ENCODE results near the gene PEMT.
"Not testable (repeated sequence)": the region's sequence is repeated elsewhere in the genome, so short reads cannot be mapped to it uniquely, and the experiment has no call there.

Gene PEMT

DNA sequence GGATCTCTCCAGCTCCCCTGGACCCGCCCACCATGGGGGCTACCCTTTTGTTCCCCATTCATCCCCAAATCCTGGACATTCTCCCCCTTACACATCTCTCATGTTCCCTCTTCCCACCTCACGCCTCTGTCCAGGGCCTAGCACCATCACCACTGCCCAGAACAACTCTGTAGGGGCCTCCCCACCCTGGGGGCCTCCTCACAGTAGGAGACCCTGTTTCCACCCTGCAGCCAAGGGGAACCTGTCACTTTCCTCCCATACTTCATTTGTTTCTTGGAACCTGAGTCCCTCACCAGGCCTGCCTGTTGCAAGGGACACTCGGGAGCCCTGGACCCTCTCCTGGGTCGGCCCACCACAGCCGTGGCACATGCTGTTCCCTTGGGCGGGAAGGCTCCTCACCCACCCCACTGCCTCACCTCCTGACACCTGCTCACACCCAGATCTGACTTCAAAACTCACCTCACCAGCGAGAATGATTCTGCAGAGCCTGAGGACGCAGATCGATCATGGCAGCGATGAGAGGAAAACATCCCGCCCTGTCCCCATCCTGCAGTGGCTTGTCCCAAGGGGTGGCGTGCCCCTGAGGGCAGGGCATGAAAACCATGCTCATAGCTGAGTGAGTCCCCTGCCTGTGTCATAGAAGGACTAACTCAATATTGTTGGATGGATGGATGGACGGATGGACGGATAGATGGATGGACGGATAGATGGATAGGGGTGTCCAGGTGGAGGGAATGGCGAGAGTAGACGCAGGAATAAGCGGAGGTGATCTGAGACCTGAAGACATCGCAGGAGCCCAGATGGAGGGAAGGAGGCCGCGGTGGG is 88.6 kb downstream of the PEMT start:
- no peak for DNase-seq (ENCODE audit: low read depth)

DNA sequence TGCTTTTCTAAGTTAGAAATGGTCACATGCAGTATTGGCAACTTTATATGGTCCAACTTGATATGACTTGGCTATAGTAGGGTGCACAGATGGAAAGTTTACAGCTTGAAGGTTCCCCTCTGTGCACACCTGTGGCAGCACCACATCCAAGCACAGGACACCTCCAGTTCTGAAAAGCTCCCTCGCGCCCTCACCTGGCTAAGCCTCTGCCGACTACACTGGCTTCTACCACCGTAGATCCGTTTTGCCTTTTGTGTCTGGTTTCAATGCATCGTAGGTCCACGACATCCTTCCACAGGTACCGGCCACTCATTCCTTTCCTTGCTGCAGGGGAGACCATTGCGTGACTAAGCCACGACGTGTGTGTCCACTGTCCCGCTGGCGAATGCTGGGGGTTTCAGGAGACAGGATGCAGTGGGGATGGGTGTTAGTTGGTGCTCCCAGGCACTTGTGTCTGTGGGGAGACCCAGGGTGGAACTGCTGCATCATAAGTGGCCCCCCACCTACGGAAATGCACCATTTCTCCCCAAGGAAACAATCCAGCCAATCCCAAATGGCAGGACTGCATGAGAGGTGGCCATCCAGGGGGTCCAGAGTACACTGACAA is 90.4 kb downstream of the PEMT start:
- DNase-seq (ENCODE audit: low read depth): no peak

DNA sequence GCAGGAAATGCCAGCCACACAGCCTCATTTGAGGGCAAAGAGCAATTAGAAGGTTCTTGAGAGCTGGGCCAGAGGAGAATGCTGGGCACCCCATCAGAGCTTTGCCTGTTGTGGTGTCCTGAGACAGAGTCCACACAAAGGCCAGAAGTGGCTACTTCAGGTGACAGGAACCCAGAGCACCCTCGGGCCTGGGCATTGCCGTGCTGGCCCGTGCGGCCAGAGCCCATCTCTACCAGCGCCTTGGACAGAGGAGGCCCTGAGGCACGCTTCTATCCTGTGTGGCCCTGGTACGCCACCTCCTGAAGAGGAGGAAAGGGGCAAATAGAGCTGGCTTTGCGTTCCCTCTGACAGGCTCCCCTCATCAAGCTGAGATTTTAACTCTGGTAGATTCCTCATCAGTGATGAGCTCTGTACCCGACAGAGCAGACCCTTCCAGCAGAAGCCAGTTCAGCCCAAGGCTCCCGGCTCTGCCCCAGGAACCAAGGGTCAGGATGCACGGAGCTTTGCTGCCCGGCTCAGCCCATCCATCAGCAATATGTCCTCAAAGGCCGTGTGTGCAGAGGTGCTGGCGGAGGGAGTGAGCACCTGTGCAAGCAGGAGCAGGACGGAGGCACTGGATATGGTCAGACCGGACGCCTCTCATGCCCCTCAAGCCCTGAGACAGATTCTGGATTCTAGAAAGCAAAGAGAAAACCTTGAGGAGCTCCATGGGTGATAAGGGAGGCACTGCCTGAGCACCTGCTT is 91.9 kb downstream of the PEMT start:
- no peak for DNase-seq (ENCODE audit: low read depth)

DNA sequence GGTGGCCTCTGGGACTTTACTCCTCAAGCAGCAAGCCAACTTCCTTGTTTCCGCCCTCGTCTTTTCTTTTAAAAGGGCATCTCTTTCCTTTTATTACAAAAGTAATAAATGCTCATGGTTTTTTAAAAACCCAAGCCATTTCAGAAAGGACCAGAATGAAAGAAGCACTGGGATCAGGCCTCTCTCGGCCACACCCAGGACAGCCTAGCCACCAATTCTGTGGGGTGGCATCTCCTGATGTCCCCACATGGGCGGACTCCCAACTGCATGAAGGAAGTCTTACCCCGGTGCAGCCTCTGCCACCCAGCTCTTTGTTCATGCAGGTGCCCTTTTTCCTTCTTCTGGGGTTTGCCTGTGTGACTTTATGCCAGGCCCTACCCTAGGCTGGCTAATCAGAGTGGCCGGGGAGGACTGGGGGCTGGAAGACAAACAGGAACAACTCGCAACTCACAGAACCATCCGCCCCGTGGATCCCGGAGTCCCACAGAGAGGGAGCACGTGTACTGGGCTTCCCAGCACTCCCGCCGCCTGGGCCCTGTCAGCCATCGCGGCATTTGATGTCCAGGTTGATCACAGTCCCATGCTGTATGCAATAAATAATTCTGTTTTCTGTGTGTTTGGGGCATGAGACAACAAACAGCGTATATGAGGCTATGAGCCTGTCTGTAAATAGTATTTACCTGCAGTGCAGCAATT is 92.8 kb downstream of the PEMT start:
- DNase-seq (ENCODE audit: low read depth): no peak

DNA sequence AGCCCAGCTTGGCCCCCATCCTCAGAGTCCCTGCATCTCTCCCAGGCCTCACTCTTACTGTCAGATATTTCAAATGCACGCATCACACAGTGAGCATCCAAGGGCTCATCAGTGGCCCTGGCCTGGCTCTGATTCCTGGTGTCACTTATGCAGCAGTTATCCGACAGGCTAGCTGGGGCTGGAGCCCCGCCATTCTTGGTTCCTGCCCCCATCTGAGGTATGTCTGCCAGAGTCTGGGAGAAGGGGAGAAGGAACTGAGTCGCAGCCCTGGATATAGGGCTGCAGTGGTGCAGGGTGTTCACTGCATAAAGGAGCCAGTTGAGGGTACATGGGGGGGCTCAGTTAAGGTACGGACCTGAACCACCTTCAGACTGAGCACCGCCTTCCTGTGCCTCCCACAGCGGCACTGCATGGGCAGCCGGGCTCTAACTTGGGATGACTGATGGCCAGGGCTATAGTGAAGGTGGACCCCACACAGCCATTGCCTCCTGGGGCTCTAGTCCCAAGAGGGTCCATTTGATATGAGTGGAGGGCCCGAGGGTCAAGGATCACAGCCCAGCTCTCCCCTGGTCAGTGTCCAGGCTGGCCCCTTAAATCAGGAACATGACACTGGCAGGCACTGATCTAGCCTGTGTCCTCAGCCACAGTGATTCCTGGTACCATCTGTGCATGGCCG is 93.5 kb downstream of the PEMT start:
- no peak for DNase-seq (ENCODE audit: low read depth)

DNA sequence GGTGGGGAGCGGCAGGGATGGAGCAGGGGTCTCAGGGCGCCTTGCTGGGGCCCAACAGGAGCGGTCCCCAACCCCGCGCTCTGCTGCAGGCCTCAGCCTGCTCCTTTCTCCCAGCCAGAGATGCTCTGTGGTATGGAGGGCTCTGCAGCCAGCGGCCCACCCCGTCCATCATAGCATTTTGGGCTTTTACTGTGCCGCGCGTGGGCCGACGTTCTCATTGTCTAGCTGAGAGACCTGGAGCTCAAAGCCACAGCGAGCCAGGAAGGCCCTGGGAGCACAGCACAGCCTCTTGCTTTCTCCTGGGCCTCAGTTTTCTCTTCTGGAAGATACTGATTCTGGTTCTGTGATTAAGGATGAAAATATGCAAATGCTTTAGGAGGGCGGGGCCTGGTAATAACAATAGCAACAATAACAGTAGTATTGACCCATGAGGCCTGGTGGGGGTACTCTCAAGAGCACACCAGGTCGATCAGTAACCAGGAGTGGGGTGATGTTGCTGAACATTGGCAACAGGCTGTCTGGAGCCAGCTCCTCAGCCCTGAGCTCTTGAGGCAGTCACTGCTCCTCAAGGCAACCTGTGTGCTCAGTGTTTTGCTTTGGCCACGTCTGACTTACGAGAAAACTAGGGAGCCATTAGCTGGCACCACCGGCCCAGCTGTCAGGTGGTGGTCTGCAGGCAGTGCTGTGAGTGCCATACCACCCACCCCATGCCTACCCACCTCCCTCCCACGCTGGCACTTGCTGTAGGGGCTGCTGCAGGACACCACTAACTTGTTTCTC is 94.3 kb downstream of the PEMT start:
- no peak for DNase-seq (ENCODE audit: low read depth)

DNA sequence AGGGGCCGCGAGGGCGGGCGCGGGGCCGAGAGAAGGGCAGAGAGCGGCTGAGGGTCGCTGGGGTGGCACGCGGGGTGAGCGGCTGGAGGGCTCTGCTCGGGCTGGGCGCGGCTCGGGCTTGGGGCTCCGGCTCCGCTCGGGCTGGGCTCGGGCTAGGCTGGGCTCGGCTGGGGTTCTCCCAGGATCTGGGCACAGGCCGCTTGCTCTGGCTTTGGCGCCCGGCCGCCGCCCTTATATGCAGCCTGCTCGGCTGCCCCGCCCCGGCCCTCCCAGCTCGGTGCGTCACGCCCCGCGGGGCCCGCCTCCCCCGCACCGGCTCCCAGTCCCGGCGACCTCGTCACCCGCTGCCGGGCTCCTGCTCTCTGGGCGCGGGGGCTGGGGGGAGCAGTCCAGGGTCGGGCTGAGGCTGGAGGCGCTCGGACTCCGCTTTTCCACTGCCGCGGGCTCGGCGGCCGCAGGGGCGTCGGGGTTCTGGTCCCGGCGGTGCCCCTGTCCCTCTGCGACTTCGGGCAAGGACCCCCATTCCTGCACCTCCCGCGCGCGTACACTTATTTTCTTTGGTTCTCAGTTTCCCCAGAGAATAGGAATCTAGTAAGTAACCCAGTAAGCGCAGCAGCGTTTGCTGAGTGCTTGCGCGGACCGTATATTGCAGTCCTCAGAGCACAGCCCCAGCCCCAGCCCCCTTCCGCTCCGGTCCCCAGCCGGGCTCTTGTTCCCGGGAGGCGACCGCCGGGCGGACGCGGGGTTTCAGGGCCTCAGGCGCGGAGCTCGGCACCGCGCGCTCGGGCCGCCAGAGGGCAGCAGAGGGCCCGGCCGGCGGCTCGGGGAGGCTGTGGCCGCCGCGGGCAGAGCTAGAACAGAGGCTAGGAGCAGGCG is 95.1 kb downstream of the PEMT start, which contains the start of gene RASD1:
Gene RASD1, minus strand, starts transcription at position 207 of the 876 bp plus-strand sequence. CDS start 214 bp downstream, outside the sequence.
- peak; percentile 60 for DNase-seq (ENCODE audit: low read depth)

DNA sequence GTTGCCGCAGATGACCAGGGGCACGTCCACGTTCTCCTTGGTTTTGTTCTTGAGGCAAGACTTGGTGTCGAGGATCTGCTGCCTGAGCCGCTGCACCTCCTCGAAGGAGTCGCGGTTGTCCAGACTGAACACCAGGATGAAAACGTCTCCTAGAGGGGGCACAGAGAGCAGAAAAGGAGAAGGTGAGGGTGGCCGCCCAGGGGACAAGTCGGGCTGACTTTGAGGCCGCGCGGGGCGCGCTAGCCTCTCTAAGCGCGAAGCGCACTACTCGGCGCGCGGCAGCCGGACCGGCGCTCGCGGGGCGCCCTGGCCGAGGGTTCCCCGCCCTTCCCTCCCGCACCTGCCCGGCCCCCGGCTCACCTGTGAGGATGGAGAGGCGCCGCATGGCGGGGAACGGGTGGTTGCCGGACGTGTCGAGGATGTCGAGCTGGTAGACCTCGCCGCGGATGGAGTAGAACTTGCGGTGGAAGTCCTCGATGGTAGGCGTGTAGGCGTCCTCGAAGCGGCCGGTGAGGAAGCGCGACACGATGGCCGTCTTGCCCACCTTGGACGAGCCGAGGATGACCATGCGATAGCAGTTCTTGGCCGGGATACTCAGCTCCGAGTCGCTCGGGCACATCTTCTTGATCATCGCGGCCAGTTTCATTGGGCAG is 95.8 kb downstream of the PEMT start:
- no peak for DNase-seq (ENCODE audit: low read depth)

DNA sequence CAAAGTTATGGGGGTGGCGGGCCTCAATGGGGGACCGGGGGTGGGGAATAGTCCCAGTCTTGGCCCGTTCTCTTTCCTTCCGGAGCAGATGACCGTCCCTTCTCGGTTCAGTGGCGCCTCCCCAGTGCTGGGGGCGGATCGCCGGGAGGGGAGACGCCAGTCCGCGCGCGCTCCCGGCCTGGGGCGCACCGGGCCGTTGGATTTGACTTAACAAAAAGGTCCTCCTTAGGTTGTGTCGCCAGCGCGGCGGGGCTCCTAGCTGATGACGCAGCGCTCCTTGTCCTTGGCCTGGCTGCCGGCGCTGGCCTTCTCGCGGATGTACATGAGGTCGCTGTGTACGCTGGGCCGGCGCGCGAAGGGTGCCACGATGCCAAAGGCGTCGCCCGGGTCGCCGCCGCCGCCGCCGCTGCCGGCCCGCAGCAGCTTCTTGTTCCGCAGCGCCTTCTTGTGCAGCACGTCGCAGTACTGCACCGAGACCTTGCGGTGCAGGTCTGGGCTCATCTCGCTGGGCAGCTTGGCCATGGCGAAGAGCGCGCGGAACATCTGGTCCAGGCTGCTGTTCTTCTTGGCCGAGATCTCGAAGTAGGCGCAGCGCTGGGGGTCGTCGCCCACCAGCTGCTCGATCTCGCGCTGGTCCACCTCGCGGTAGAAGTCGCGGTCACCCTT is 96.5 kb downstream of the PEMT start:
- DNase-seq (ENCODE audit: low read depth): no peak

DNA sequence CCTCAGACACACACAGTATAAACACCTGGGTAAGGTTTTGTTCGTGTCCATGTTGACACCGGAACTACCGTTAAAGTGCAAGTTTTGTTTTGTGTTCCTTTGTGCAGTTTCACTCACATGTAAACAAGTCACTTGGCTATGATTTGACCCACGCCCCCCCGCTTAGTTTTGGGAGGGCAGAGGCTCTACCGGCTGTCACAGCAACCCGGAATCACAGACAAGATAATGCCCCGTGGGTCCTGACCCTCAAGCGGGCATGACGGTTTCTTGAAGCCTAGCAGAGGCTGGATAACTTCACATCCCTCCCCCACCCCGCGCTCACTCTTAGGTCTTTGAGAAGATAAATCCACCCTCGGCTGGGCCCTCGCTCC is 97.0 kb downstream of the PEMT start:
- DNase-seq (ENCODE audit: low read depth): no peak

DNA sequence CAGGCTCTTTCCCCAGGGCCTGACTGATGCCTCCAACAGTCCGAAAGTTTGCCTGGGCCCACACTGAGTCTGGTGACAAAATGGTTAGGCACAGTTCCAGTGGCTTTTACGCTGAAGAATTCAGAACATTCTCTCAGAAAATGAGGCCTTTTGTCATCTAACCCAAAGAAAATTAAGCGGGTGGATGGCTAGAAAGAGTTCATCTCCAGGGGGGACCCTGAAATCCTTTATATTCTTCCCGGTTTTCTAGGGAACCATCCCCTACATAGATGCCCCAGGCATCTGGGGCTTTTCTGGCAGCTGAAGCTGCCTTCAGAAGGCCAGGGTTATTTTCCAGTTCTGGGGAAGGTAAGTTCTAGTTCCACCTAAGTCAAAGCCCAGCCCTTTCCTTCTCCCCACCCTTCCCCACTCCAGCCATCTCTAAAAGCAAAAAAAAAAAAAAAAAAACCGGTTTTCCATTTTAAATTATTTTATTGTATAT is 97.5 kb downstream of the PEMT start:
- no peak for DNase-seq (ENCODE audit: low read depth)

DNA sequence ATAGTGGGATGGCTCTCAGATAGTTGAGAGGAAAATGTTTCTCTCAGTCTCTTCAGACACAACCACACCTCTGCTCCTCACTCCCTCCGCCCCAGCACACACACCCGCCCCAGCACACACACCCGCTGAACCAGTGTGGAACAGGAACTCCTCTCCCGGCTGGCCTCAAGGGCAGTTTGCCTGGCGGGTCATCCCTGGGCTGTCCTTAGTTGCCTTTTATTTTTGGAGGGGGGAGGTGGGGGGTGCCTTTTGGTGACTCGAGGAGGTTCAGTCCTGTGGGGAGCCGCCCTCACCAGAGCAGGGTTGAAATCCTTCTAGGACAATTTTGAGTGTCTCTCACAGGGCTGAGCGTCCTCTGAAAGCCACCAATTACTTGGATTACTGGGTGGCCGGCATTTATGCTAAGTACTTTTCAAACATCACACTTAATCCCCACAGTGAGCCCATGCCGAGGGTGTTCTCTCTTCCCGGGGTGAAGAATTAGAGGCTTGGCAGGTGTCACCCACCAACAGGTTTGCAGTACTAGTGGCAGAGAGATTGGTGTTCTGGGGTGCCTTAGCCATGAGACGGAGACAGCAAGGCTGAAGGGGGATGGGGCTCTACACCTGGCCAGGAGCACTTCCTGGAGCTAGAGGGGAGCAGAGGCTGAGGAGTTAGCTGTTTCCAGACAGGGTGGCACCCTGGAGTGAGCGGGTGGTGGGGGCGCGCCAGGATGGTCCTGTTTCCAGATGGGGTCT is 98.1 kb downstream of the PEMT start:
- DNase-seq (ENCODE audit: low read depth): no peak

DNA sequence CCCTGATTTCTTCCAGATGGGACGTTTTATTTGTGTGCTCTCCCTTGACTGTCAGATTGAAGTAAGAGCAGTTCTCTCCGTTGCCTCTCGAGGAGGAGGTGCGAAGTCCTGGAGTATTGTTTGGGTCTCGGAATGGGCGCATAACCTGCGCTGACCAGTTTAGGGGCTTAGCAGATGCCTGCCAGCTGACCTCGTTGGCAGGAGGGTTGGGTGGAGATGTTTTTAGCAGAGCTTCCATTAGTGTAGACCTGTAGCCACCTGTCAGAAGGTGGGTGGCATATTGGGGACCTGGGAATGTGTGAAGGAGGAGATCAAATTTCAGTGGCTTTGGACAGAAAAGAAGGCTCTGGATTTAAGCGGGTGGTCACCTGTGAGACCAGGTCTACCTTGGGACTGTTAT is 98.9 kb downstream of the PEMT start:
- DNase-seq (ENCODE audit: low read depth): no peak

DNA sequence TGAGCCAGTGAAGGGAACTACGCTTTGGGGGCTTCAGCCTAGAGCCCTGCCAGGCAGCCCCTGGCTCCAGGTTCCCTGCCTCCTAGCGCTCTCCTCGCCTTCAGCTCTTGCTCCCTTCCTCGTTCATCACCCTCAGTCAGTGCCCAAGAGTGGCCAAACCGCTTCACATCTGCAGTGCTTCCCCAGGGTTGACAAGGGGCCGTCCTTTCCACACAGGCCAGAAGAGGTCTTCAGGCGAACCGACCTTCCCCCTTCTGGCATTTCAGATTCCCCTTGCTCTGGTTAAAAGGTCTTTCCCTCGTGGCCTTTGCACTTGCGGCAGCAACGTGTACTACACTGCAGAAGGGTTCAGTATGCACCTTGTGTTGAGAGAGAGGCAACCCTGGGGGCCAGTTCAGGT is 99.4 kb downstream of the PEMT start:
- DNase-seq (ENCODE audit: low read depth): no peak

DNA sequence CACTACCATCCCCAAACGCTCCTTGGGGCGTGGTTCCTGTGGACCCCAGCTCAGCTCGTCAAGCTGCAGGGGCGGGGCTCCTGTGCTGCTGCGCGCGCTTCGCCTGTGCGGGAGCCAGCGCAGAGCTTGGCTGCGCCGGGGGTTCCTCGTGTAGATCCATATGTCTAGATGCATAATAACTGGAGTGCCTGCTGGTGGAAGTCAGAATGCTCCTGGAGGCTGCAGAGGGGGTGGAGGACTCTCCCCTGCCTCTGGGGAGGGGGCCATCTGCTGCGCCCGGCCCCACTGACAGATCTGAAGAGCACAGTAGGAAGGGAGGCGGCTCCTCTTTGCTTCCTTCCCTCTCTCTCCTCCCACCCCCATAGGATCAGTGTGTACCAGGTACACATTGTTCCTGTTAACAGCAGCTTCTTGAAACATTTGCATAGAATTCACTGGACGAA is 99.9 kb downstream of the PEMT start:
- DNase-seq (ENCODE audit: low read depth): no peak

DNA sequence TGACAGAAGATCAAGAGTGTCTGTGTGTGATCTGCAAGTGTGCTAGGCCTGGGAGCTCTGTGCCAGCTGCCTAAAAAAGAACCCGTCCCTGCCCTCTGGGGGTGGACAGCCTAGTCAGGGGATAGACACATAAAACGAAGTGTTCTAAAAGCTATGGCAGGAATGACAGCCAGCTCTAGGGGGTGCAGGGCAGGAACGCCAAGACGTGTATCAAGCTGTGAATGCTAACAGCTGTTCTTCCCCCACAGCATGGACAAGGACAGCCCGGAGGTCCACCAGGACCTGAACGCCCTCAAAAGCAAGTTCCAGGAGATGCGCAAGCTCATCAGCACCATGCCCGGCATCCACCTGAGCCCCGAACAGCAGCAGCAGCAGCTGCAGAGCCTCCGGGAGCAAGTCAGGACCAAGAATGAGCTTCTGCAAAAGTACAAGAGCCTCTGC is 100.5 kb downstream of the PEMT start:
- DNase-seq (ENCODE audit: low read depth): no peak

DNA sequence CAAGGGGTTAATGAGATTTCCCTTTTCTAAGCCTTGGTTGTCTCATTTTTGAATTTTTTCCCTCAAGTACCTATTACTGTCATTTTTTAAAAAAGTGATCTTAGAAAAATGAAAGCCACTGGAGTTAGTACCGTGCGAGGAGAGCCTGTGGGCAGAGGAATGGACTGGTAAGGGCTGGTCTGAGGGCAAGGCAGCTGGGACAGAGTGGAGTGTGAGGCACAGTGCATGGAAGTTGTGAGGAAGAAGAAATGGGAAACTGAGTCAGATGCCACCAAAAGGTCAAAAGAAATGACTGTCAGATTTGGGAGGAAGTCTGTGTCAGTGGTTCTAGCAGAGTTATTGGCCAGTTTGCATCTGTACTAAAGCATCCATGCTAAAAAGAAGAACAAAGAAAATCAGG is 103.5 kb downstream of the PEMT start:
- DNase-seq (ENCODE audit: low read depth): no peak

DNA sequence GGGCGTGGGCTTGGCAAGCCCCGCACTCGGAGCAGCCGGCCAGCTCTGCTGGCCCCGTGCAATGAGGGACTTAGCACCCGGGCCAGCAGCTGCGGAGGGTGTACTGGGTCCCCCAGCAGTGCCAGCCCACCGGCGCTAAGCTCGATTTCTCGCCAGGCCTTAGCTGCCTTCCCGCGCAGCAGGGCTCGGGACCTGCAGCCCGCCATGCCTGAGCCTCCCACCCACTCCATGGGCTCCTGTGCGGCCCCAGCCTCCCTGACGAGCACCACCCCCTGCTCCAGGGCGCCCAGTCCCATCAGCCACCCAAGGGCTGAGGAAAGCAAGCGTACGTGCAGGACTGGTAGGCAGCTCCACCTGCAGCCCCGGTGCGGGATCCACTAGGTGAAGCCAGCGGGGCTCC is 105.1 kb downstream of the PEMT start:
- not testable (repeated sequence) for DNase-seq (ENCODE audit: low read depth)

Data from activated gamma-delta T cell treated with anti-CD3 and anti-CD28 coated beads, Interleukin-2, amount 50 U/mL, for 16 hours (primary cell).